GM06990 (cell line): Measurements from ENCODE around the gene KCNG2.

Experiments
- DNase-seq: peaks from one replicate; pipeline ENCODE4 v3.0.0-alpha.2; 2011; ENCODE audit not compliant: insufficient read length; ENCODE audit errors: extremely low read depth
- H3K27me3 ChIP-seq: replicated peaks from 2 replicates; pipeline ENCODE4 v1.6.0; 2011; ENCODE audit warnings: low read length; ENCODE audit not compliant: control insufficient read depth, insufficient read depth
- H3K36me3 ChIP-seq: 2 replicates; pipeline ENCODE4 v1.5.1; 2011; ENCODE audit warnings: low read length; ENCODE audit not compliant: control insufficient read depth, insufficient read depth
- H3K4me3 ChIP-seq: replicated peaks from 2 replicates; pipeline ENCODE4 v1.5.1; 2011; ENCODE audit warnings: low read depth, mild to moderate bottlenecking, control low read depth, low read length
- TF ChIP-seq, protein P1 (sequence below): IDR thresholded peaks from 2 replicates; pipeline ENCODE4 v1.5.1; 2011; ENCODE audit warnings: low read length, control low read depth, mild to moderate bottlenecking, inconsistent platforms; ENCODE audit not compliant: insufficient read depth, poor library complexity, severe bottlenecking

KCNG2 gene

GRCh38 chr18:79884294-79884962 is 86.7 kb downstream of the KCNG2 start:
- DNase-seq, result no peak
- TF ChIP-seq, protein P1, sequence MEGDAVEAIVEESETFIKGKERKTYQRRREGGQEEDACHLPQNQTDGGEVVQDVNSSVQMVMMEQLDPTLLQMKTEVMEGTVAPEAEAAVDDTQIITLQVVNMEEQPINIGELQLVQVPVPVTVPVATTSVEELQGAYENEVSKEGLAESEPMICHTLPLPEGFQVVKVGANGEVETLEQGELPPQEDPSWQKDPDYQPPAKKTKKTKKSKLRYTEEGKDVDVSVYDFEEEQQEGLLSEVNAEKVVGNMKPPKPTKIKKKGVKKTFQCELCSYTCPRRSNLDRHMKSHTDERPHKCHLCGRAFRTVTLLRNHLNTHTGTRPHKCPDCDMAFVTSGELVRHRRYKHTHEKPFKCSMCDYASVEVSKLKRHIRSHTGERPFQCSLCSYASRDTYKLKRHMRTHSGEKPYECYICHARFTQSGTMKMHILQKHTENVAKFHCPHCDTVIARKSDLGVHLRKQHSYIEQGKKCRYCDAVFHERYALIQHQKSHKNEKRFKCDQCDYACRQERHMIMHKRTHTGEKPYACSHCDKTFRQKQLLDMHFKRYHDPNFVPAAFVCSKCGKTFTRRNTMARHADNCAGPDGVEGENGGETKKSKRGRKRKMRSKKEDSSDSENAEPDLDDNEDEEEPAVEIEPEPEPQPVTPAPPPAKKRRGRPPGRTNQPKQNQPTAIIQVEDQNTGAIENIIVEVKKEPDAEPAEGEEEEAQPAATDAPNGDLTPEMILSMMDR, result no peak
- H3K4me3 ChIP-seq, result no peak overlapping the region
- H3K36me3 ChIP-seq, result no peaks in the 10 kb centered on the region
- no peaks in the 10 kb centered on the region for H3K27me3 ChIP-seq

GRCh38 chr18:79884963-79885728 is 87.4 kb downstream of the KCNG2 start:
- Histone ChIP-seq H3K36me3 (no peaks in the 10 kb centered on the region), H3K27me3 (no peaks in the 10 kb centered on the region), H3K4me3 (no peak overlapping the region)
- no peak for DNase-seq
- TF ChIP-seq, protein P1, result no peak

DNA sequence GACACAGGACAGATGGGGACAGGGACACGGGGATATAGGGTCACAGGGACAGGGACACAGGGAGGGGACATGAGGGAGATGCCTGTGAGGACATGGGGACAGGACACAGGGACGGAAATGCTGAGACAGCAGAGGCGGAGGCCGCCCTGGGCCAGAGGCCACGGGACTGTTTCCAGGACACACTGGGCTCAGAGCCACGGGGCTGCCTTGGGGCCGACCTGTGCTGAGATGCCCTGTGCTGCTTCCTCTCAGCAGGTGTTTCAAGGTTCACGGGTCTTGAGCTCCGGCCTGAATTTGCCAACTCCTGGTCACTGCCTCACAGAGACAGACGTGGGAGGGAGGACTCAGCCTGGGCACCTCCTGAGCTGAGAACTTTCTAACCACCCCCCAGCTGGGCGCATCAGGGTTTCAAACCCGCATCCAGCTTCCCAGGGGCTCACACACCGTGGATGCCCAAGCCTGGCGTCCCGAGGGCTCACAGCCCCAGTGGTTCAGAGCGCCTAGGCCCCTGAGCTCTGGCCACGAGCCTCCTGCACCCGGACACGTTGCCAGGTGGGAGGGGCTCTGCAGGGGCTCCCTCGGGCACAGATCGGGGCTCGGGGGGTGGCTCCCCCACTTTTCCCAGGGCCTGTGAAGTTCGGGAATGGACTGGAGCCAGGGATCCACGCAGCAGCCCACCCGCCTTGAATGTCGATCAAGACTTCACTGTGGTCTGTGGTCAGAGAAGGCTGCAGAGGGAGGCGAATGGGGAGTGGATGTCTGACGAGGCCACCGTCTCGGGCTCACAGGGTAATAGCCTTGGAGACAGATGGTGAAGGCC is 89.7 kb downstream of the KCNG2 start:
- no peak for DNase-seq
- H3K36me3 ChIP-seq, result no peaks in the 10 kb centered on the region
- H3K27me3 ChIP-seq, result no peaks in the 10 kb centered on the region
- TF ChIP-seq, protein P1, result no peak
- H3K4me3 ChIP-seq, result no peak overlapping the region

GRCh38 chr18:79888016-79888415 is 90.3 kb downstream of the KCNG2 start:
- H3K27me3 ChIP-seq, result no peaks in the 10 kb centered on the region
- no peak for DNase-seq
- H3K36me3 ChIP-seq, result no peaks in the 10 kb centered on the region
- TF ChIP-seq, protein P1, result no peak
- no peak overlapping the region for H3K4me3 ChIP-seq

DNA sequence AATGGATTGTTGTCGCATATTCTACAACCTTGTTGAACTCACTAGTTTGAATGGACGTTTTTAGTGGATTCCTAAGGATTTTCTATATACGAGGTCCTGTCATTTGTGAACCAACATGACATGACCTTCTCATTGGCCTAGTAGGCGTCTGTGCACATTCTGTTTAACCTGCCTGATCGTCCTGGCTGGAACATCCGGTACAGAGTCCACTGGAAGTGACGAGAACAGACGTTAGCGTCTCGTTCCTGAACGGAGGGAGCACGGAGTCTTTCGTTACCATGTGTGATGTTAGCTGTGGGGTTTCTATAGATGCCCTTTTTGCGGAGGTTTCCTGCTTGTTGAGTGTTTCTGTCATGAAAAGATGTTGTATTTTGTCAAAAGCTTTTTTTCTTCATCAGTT is 91.8 kb downstream of the KCNG2 start:
- Histone ChIP-seq H3K36me3 (no peaks in the 10 kb centered on the region), H3K27me3 (no peaks in the 10 kb centered on the region), H3K4me3 (no peak overlapping the region)
- TF ChIP-seq, protein P1, result no peak
- no peak for DNase-seq
